Fibroblast of pulmonary artery (primary cell): ENCODE measurements around the gene RPS26.

Experiments
- DNase-seq: peaks from one replicate; pipeline ENCODE4 v3.0.0-alpha.2; 2010; ENCODE audit warnings: low read depth
- H3K4me3 ChIP-seq: replicated peaks from 2 replicates; pipeline ENCODE4 v1.5.1; 2011; ENCODE audit warnings: low read depth, mild to moderate bottlenecking, control low read depth, low read length, moderate library complexity
- CTCF ChIP-seq: IDR thresholded peaks from 2 replicates; pipeline ENCODE4 v1.5.1; 2011; ENCODE audit warnings: mild to moderate bottlenecking, control low read depth, low read length, inconsistent platforms; ENCODE audit errors: missing control alignments

RPS26 gene

GRCh38 chr12:56014205-56014604 is 27.5 kb upstream of the RPS26 start:
- no peak overlapping the region for H3K4me3 ChIP-seq
- DNase-seq, result no peak
- no peak for TF ChIP-seq CTCF

DNA sequence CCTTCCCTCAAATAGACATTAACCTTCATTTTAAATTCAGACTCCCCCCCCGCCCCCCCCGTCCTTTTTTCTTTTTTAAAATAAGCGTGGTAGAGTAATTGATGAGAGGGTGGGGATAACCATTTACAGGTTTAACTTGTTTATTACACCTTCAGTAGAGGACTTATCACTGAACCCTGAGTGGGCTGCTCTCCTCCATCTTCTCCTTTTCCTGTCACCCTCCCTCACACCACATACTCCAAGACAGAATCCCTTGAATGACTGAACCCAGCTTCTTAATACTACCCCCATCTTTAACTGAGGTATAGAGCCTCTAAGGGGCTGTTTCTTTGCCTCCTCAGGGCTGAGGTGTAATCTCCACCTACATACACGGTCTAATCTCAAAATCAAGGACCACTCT is 24.5 kb upstream of the RPS26 start:
- TF ChIP-seq CTCF, result no peak
- no peak for DNase-seq
- no peak overlapping the region for H3K4me3 ChIP-seq

DNA sequence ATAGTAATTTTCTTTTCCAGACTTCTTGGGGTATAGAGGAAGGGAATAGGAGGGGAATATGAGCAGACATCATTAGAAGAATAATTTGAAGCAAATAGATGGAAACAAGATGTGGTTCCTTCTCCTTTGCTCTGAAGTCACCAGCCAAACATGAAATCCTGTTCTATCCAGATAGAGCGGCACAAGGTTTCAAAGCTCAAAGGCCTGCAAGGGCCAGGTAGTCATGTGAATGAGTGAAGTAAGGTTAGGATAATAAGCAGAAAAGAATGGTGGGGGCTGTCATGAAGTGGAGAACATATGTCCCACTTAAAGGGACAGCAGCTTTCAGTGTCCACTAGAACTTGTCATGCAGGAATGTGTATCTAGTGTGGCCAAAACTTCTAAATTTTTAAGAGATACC is 23.4 kb upstream of the RPS26 start:
- no peak for DNase-seq
- no peak overlapping the region for H3K4me3 ChIP-seq
- TF ChIP-seq CTCF, result no peak

- peak within 1 kb of the TSS; percentile 36 for H3K4me3 ChIP-seq
- TF ChIP-seq CTCF, result no peak
- DNase-seq, result peak; percentile 64
Measured at GRCh38 chr12:56020423-56021184, 21.1 kb upstream of the RPS26 start, which contains the start of gene IKZF4. Gene IKZF4, plus strand, starts transcription at chr12:56021043. Its CDS starts 451 bp downstream, at chr12:56021494.

DNA sequence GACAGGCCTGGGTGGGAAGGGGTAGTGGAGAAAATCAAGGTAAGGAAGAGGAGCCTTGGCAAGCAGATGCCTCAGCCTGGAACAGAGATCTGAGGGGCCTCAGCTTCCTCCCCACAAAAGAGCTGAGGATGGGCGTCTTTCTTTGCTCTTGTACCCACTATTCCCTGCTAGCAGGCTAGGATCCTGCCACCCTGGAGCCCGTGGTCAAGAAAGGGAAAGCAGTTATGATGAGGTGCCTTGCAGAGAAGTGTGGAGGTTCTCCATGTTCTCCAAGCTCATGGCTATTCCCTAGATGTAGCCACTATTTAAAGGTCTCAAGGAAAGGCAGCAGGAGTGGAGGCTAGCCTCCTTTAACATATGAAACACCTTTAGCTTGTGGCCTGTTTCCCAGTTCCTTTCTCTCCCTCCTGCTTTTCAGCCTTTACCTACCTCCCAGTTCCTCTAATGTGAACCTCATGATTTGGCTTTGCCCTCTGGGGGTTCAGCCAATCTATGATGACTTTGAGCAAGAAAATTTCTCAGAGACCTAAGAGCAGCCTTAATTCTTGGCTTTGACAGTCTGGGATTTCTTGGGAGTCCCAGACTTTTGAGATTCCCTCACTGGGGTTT is 19.7 kb upstream of the RPS26 start:
- no peak for TF ChIP-seq CTCF
- no peak for DNase-seq
- H3K4me3 ChIP-seq, result peak overlapping the region; percentile 36

DNA sequence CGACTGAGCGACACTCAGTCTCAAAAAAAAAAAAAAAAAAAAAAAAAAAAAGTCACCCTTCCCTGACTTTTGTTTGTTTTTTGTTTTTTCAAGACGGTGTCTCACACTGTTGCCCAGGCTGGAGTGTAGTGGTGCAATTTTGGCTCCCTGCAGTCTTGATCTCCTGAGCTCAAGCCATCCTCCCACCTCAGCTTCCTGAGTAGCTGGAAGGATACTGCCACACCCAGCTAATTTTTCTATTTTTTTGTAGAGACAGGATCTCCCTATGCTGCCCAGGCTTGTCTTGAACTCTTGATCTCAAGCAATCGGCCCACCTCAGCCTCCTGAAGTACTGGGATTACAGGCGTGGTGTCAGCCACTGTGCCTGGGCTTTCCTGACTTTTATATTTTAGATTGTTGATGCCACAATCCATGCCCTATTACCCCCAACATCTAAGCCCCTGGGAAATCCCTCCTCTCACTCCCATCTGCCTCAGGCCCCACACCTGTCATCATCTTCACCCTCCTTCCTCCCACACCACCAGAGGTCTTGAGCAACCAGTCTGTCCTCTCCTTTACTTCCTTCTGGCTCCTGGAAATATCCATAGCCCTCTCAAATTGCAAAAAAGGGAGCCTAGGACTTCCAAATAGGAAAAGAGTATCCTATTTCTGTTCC is 13.1 kb upstream of the RPS26 start:
- TF ChIP-seq CTCF, result no peak
- peak; percentile 48 for DNase-seq
- no peak overlapping the region for H3K4me3 ChIP-seq
